Endothelial cell (in vitro differentiated cells): ENCODE measurements around the gene TMTC3. TPM values are rescaled to one million over a fixed set of nuclear protein-coding genes. Genes with fewer than 3 reads are reported as not detected.

Source experiments
- DNase-seq: peaks from one replicate; pipeline ENCODE4 v3.0.0; 2021; ENCODE audit warnings: low spot score
- H3K27ac Mint-ChIP-seq: one replicate; pipeline ENCODE4 v1.8.0; 2021; ENCODE audit warnings: mixed read lengths, inconsistent platforms; ENCODE audit not compliant: unreplicated experiment
- H3K27me3 Mint-ChIP-seq: one replicate; pipeline ENCODE4 v1.8.0; 2021; ENCODE audit warnings: mild to moderate bottlenecking, moderate library complexity, mixed read lengths, inconsistent platforms; ENCODE audit not compliant: unreplicated experiment
- H3K36me3 Mint-ChIP-seq: one replicate; pipeline ENCODE4 v1.8.0; 2021; ENCODE audit warnings: mild to moderate bottlenecking, low read depth, mixed read lengths, inconsistent platforms; ENCODE audit not compliant: unreplicated experiment
- H3K4me1 Mint-ChIP-seq: one replicate; pipeline ENCODE4 v1.8.0; 2021; ENCODE audit warnings: mild to moderate bottlenecking, mixed read lengths, inconsistent platforms; ENCODE audit not compliant: unreplicated experiment
- H3K4me3 Mint-ChIP-seq: one replicate; pipeline ENCODE4 v1.8.0; 2021; ENCODE audit warnings: mild to moderate bottlenecking, mixed read lengths, inconsistent platforms; ENCODE audit not compliant: unreplicated experiment
- H3K9me3 Mint-ChIP-seq: one replicate; pipeline ENCODE4 v1.8.0; 2021; ENCODE audit warnings: mixed read lengths, inconsistent platforms; ENCODE audit not compliant: unreplicated experiment
- total RNA-seq: library from RNA; stranded (reverse); fragmentation: NEBNext Ultra II Directional; extraction: Animal tissue kit (Norgen Biotek cat#: 25700); gene quantifications from one replicate; pipeline ENCODE4 v1.2.1, GENCODE V29; 2021; ENCODE audit not compliant: unreplicated experiment
- TF ChIP-seq, protein P1 (sequence below): fragments of 200-600 bp; sonication (generic); IDR thresholded peaks from one replicate; pipeline ENCODE4 v1.5.0; 2021; ENCODE audit warnings: antibody characterized with exemption; ENCODE audit not compliant: unreplicated experiment

The TMTC3 gene
- total RNA-seq, 1 donor from 2014 or later, result 21.4 TPM

DNA sequence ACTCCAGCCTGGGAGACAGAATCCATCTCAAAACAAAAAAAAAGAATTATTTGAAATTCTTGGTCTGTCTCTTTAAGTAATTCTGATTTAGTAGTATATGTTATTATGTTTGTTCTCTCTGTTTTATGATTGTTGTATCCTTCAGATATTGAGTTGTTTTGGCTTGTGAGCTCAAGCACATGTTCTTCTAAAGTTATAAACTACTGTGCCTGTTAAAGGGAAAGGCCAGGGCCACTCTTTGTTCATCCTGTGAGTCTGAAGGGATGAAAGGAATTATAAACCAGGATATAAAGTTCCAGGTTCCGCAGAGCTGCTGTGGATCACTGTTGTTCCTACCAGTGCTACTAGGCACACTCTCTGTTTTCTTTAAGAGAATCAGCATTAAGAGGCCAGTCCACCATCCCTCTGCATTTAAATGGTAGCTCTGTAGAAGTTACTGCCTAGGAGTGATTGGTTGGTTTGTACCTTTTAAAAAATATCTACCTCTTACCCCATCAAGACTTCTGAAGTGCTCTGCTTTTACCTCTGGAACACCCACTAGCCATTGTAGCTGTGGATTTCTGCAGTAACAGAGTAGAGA lies 14.1 kb downstream of the TMTC3 start:
- H3K27ac Mint-ChIP-seq, result no peak overlapping the region
- no peak for DNase-seq
- no peaks in the 10 kb centered on the region for H3K4me1 Mint-ChIP-seq
- TF ChIP-seq, protein P1, sequence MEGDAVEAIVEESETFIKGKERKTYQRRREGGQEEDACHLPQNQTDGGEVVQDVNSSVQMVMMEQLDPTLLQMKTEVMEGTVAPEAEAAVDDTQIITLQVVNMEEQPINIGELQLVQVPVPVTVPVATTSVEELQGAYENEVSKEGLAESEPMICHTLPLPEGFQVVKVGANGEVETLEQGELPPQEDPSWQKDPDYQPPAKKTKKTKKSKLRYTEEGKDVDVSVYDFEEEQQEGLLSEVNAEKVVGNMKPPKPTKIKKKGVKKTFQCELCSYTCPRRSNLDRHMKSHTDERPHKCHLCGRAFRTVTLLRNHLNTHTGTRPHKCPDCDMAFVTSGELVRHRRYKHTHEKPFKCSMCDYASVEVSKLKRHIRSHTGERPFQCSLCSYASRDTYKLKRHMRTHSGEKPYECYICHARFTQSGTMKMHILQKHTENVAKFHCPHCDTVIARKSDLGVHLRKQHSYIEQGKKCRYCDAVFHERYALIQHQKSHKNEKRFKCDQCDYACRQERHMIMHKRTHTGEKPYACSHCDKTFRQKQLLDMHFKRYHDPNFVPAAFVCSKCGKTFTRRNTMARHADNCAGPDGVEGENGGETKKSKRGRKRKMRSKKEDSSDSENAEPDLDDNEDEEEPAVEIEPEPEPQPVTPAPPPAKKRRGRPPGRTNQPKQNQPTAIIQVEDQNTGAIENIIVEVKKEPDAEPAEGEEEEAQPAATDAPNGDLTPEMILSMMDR, result no peak
- H3K9me3 Mint-ChIP-seq, result no peaks in the 10 kb centered on the region
- no peaks in the 10 kb centered on the region for H3K36me3 Mint-ChIP-seq
- H3K4me3 Mint-ChIP-seq, result no peak overlapping the region
- no peaks in the 10 kb centered on the region for H3K27me3 Mint-ChIP-seq

DNA sequence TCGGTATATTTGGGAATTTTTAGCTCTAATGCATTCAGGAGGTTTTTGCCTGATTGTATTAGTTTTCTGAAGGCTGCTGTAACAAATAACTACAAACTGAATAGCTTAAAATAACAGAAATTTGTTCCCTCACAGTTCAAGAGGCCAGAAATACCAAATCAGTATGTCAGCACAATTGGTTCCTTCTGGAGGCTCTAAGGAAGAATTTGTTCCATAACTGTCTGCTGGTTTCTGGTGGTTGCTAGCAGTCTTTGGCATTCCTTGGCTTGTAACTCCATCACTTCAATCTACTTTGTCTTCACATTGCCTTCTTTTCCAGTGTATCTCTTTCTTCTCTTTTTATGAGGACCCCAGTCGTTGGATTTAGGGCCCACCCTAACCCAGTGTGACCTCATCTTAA lies 21.3 kb downstream of the TMTC3 start:
- H3K4me1 Mint-ChIP-seq, result peaks cover 4% of the 10 kb centered on the region
- no peaks in the 10 kb centered on the region for H3K9me3 Mint-ChIP-seq
- no peak overlapping the region for H3K27ac Mint-ChIP-seq
- H3K36me3 Mint-ChIP-seq, result peaks cover 18% of the 10 kb centered on the region
- TF ChIP-seq, protein P1, result no peak
- no peaks in the 10 kb centered on the region for H3K27me3 Mint-ChIP-seq
- DNase-seq, result no peak
- no peak overlapping the region for H3K4me3 Mint-ChIP-seq

DNA sequence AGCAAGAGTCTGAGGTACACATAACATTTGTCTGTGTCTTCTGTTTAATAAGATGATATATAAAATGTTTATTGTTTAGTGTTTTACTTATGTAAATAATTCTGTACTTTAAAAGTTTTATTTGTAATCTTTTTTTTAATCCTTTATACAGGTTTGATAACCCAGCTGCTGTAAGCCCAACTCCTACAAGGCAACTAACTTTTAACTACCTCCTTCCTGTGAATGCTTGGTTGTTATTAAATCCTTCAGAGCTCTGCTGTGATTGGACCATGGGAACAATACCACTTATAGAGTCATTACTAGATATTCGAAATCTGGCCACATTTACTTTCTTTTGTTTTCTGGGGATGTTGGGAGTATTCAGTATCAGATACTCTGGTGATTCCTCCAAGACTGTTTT lies 24.1 kb downstream of the TMTC3 start:
- no peak overlapping the region for H3K27ac Mint-ChIP-seq
- no peak overlapping the region for H3K4me3 Mint-ChIP-seq
- peaks cover 18% of the 10 kb centered on the region for H3K36me3 Mint-ChIP-seq
- H3K4me1 Mint-ChIP-seq, result peaks cover 4% of the 10 kb centered on the region
- TF ChIP-seq, protein P1, result no peak
- H3K27me3 Mint-ChIP-seq, result no peaks in the 10 kb centered on the region
- no peaks in the 10 kb centered on the region for H3K9me3 Mint-ChIP-seq
- DNase-seq, result no peak

DNA sequence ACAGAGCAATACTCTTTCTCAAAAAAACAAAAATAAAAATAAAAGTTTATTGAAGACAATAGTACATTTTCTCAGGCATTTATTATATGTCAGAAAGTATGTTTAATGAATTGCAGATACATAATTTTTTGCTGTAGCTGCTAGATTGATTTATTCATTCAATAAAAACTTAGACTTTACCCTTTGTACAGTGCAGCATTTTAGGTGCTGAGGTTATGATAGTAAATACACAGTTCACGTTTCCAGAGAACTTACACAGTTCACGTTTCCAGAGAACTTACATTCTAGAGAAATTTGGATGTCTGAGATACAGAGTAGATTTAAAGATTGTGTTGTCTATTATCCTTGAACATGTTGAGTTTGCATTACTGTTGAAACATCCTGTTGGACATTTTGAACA lies 25.3 kb downstream of the TMTC3 start:
- H3K27me3 Mint-ChIP-seq, result no peaks in the 10 kb centered on the region
- no peaks in the 10 kb centered on the region for H3K9me3 Mint-ChIP-seq
- DNase-seq, result no peak
- no peak overlapping the region for H3K4me3 Mint-ChIP-seq
- H3K36me3 Mint-ChIP-seq, result peaks cover 18% of the 10 kb centered on the region
- H3K27ac Mint-ChIP-seq, result no peak overlapping the region
- H3K4me1 Mint-ChIP-seq, result no peaks in the 10 kb centered on the region
- TF ChIP-seq, protein P1, result no peak

DNA sequence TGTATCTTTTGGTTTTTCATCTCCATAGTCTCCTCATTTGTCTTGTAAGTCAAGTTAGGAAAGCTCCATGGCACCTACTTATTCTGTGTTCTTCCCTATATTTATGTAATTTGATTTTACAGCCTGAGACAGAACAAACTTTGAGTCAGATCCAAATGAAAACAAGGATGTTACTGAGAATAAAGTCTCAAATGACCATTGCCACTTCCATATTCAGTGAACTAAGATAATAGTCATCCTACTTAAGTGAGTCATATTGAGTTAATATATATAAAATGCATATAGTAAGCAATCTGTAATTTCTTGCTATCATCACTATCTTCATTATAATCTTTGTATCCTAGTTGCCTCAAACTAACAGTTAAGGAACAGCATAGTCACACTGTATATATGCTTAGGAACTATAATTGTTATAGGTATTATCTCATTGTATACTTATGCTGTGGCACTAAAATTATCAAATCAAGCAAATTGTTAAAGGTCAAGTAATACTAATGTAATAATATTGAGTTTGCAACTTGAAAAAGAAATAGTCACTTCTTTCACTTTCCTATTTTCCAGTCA lies 30.8 kb downstream of the TMTC3 start:
- H3K27ac Mint-ChIP-seq, result no peak overlapping the region

More for the DNA sequence above, 30.8 kb downstream of the TMTC3 start:
- TF ChIP-seq, protein P1, result no peak
- H3K9me3 Mint-ChIP-seq, result no peaks in the 10 kb centered on the region
- peaks cover 1% of the 10 kb centered on the region for H3K27me3 Mint-ChIP-seq
- no peaks in the 10 kb centered on the region for H3K4me1 Mint-ChIP-seq
- no peak overlapping the region for H3K4me3 Mint-ChIP-seq
- no peak for DNase-seq
- peaks cover 6% of the 10 kb centered on the region for H3K36me3 Mint-ChIP-seq
